ENCODE measurements around the gene GAS7. TPM values are rescaled to one million over a fixed set of nuclear protein-coding genes. Genes with fewer than 3 reads are reported as not detected.

GAS7 gene
- total and polyA plus RNA-seq, 2 of the 13 experiments (the other 11 are each of a cell fraction or from before 2014, with no cell fraction given) = 1.0 to 5.2 TPM

GRCh38 chr17:9974448-9975381 lies 223.7 kb downstream of the GAS7 start:
- POLR2A ChIA-PET = no interaction called here
- Histone ChIP-seq H3K9ac (ENCODE audit: insufficient read depth, low read depth, low read length) (no peak overlapping the region), H4K20me1 (ENCODE audit: insufficient read depth, low read length) (no peaks in the 10 kb centered on the region), H3K27ac (ENCODE audit: extremely low read length, insufficient read depth, low read length) (no peak overlapping the region), H3K9me3 (ENCODE audit: low read length) (no peaks in the 10 kb centered on the region), H3K36me3 (replicated peaks in 1 of 2; ENCODE audit: control insufficient read depth in 1 of 2, insufficient read depth in 2 of 2, low read length in 2 of 2) (no peaks in the 10 kb centered on the region), H2AFZ (ENCODE audit: low read length) (no peak overlapping the region), H3K4me2 (ENCODE audit: low read depth, low read length) (no peak overlapping the region), H3K27me3 (ENCODE audit: control insufficient read depth in 1 of 2, insufficient read depth in 2 of 2, low read length in 2 of 2) (peaks cover 1 to 26% of the 10 kb centered on the region in 2 experiments; a peak in 4 of 5 replicates), H3K4me1 (ENCODE audit: insufficient read depth, low read length) (no peaks in the 10 kb centered on the region), H3K4me3 (replicated peaks in 1 of 3; ENCODE audit: insufficient read depth in 1 of 3, low read depth in 2 of 3, low read length in 3 of 3) (no peak overlapping the region), H3K79me2 (ENCODE audit: insufficient read depth, low read length) (no peaks in the 10 kb centered on the region)
- no peak for FAIRE-seq
- in situ Hi-C loops (cut with HindIII; ENCODE audit: extremely low pct_ligation_motif_present, low pct_unique_long_range_greater_than_20kb) = no loop called here
- 36% methylated on average over 16 of the region's 16 CpGs for WGBS (ENCODE audit: low lambda C conversion rate)
- intact Hi-C loops (cut with micrococcal nuclease; ENCODE audit: unreplicated experiment) = no loop called here
- no TSS peak for BruUV-seq (replicated peaks)
- DNase-seq (ENCODE audit: low spot score) = no peak
- CTCF ChIA-PET (ENCODE audit: low intra/inter-chr PET ratio, low total read pairs) = no interaction called here
- TF ChIP-seq ZNF784 (CRISPR knock-in tag; IDR thresholded peaks at IDR 0.05; ENCODE audit: borderline replicate concordance) (no peak), ZNF557 (CRISPR knock-in tag; IDR thresholded peaks at IDR 0.05) (no peak), MTERF4 (CRISPR knock-in tag; IDR thresholded peaks at IDR 0.05) (no peak), SKIL (CRISPR knock-in tag; IDR thresholded peaks at IDR 0.05; ENCODE audit: borderline replicate concordance) (no peak)
- ATAC-seq = no peak
